ENCODE results near the gene AK4. TPM values are rescaled to one million over a fixed set of nuclear protein-coding genes. Genes with fewer than 3 reads are reported as not detected.

Gene AK4
- polyA plus RNA-seq, 2 of the 4 experiments (the other 2 are of a cell fraction), result 10.6 to 25.9 TPM

DNA sequence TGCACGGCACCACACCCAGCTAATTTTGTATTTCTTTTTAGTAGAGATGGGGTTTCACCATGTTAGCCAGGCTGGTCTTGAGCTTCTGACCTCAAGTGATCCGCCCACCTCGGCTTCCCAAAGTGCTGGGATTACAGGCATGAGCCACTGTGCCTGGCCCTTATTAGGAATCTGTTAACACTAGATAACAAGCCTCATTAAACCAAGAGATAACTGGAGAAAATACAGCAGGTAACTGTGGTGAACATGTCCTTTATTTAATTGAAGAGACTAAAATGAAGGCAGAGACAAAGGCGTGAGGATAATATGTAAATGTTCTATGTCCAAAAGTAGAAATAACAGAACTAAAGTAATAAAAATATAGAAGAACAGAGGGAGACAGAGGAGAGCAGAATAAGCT is 89.5 kb downstream of the AK4 start:
- TF ChIP-seq HOXB5 (CRISPR knock-in tag; IDR thresholded peaks at IDR 0.05), result no peak
- TF ChIP-seq RARB (CRISPR knock-in tag; IDR thresholded peaks at IDR 0.05), result no peak
- TF ChIP-seq JUNB (IDR thresholded peaks at IDR 0.05), result no peak
- TF ChIP-seq FOXS1 (CRISPR knock-in tag; IDR thresholded peaks at IDR 0.05), result no peak
- no peak for TF ChIP-seq MAZ (IDR thresholded peaks at IDR 0.05; ENCODE audit: borderline replicate concordance, low read depth, low read length)
- TF ChIP-seq TP53 (CRISPR knock-in tag; IDR thresholded peaks at IDR 0.05), result no peak
- TF ChIP-seq ZC3H11A (IDR thresholded peaks at IDR 0.05), result no peak
- TF ChIP-seq, protein P1, sequence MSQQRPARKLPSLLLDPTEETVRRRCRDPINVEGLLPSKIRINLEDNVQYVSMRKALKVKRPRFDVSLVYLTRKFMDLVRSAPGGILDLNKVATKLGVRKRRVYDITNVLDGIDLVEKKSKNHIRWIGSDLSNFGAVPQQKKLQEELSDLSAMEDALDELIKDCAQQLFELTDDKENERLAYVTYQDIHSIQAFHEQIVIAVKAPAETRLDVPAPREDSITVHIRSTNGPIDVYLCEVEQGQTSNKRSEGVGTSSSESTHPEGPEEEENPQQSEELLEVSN (IDR thresholded peaks at IDR 0.05; ENCODE audit: borderline replicate concordance, low read depth), result no peak
- no peak for TF ChIP-seq EP300 (IDR thresholded peaks at IDR 0.05)
- TF ChIP-seq GATA3 (IDR thresholded peaks at IDR 0.05; ENCODE audit: borderline replicate concordance), result no peak
- no peak for TF ChIP-seq CHD2 (IDR thresholded peaks at IDR 0.05; ENCODE audit: low read length, partially characterized antibody)
- TF ChIP-seq MYC (IDR thresholded peaks at IDR 0.05; ENCODE audit: borderline replicate concordance, low read length), result no peak
- no peak for TF ChIP-seq EHF (CRISPR knock-in tag; IDR thresholded peaks at IDR 0.05)
- TF ChIP-seq RAD21 (conservative IDR thresholded peaks at IDR 0.05 in 1 of 2, IDR thresholded peaks at IDR 0.05 in 1 of 2), result no peak
- TF ChIP-seq RNF2 (IDR thresholded peaks at IDR 0.05; ENCODE audit: borderline replicate concordance, low read depth), result no peak
- TF ChIP-seq HDAC2 (IDR thresholded peaks at IDR 0.05), result no peak
- TF ChIP-seq KDM1A (IDR thresholded peaks at IDR 0.05; ENCODE audit: low read depth), result no peak
- TF ChIP-seq NR3C1 (IDR thresholded peaks at IDR 0.05), result no peak
- TF ChIP-seq BHLHE40 (IDR thresholded peaks at IDR 0.05; ENCODE audit: low read depth, low read length), result no peak
- no peak for TF ChIP-seq CBX2 (IDR thresholded peaks at IDR 0.05; ENCODE audit: borderline replicate concordance, low read depth)
- DNase-seq (ENCODE audit: low read depth in 1 of 2, low spot score in 1 of 2) (no peak), FAIRE-seq (no peak), ATAC-seq (no peak)
- CTCF ChIA-PET, result interaction anchor here (2.2 kb wide), 1 partner anchor 450 kb away, joined by 20 read pairs; no protein-coding TSS in a partner anchor
- WGBS (ENCODE audit: missing lambda C conversion rate), result 48% methylated on average over 4 of the region's 4 CpGs
- no peak overlapping the region for H3K27ac ChIP-seq
- no peak overlapping the region for H3K4me3 ChIP-seq
- no peaks in the 10 kb centered on the region; the same call in 2 of the 3 replicates for H3K9me3 ChIP-seq
- no peak overlapping the region for H3K4me2 ChIP-seq
- no peaks in the 10 kb centered on the region for H3K4me1 ChIP-seq
- POLR2A ChIA-PET, result no interaction called here

- H3K4me1 ChIP-seq, result no peaks in the 10 kb centered on the region
- ATAC-seq (no peak), DNase-seq (ENCODE audit: low read depth in 1 of 2, low spot score in 1 of 2) (no peak), FAIRE-seq (no peak)
- no peak for TF ChIP-seq HEYL (CRISPR knock-in tag; IDR thresholded peaks at IDR 0.05)
- TF ChIP-seq GATA3 (IDR thresholded peaks at IDR 0.05; ENCODE audit: borderline replicate concordance), result no peak
- TF ChIP-seq HOXB13 (CRISPR knock-in tag; IDR thresholded peaks at IDR 0.05; ENCODE audit: low read depth), result no peak
- TF ChIP-seq PHF8 (IDR thresholded peaks at IDR 0.05; ENCODE audit: borderline replicate concordance, low read depth), result no peak
- no peak for TF ChIP-seq NR3C1 (IDR thresholded peaks at IDR 0.05)
- TF ChIP-seq ESRRA (IDR thresholded peaks at IDR 0.05; ENCODE audit: borderline replicate concordance, low read length), result no peak
- TF ChIP-seq ZSCAN20 (CRISPR knock-in tag; IDR thresholded peaks at IDR 0.05), result no peak
- no peak for TF ChIP-seq ZNF302 (CRISPR knock-in tag; IDR thresholded peaks at IDR 0.05)
- TF ChIP-seq HMGXB4 (CRISPR knock-in tag; IDR thresholded peaks at IDR 0.05; ENCODE audit: borderline replicate concordance), result no peak
- H3K9me3 ChIP-seq, result no peaks in the 10 kb centered on the region; the same call in 2 of the 3 replicates
- POLR2A ChIA-PET, result no interaction called here
- CTCF ChIA-PET, result no interaction called here
- H3K4me2 ChIP-seq, result no peak overlapping the region
- no peak overlapping the region for H3K27ac ChIP-seq
- WGBS (ENCODE audit: missing lambda C conversion rate), result 61% methylated on average over 6 of the region's 6 CpGs
- no peak overlapping the region for H3K4me3 ChIP-seq
Observed at GRCh38 chr1:65238010-65238409, 90.0 kb downstream of the AK4 start.
